Prostate gland (tissue), 2 donors: Measurements from ENCODE around the gene DSN1. TPM values are rescaled to one million over a fixed set of nuclear protein-coding genes. Genes with fewer than 3 reads are reported as not detected.

ENCODE experiments used
- DNase-seq: peaks from one replicate; pipeline ENCODE4 v3.0.0-alpha.2; 2019; ENCODE audit warnings: low spot score
- H3K27ac ChIP-seq, 2 donors: fragments of 200-600 bp; sonication (generic); 2 replicates each; pipeline ENCODE4 v1.5.1; 2017 to 2019
- H3K27me3 ChIP-seq: fragments of 200-600 bp; sonication (generic); replicated peaks from 2 replicates; pipeline ENCODE4 v1.5.1; 2019; ENCODE audit not compliant: insufficient read depth
- H3K36me3 ChIP-seq, 2 donors: fragments of 200-600 bp; sonication (generic); 1 replicate in 1 of 2; 2 replicates in 1 of 2; pipeline versions ENCODE4 v1.5.1 to v1.8.1; 2017 to 2019
- H3K4me1 ChIP-seq: fragments of 200-600 bp; sonication (generic); replicated peaks from 2 replicates; pipeline ENCODE4 v1.5.1; 2019
- H3K4me3 ChIP-seq, 2 donors: fragments of 200-600 bp; sonication (generic); 2 replicates each; pipeline ENCODE4 v1.5.1; 2017 to 2019
- H3K9me3 ChIP-seq: fragments of 200-600 bp; sonication (generic); 2 replicates; pipeline ENCODE4 v1.5.1; 2017
- CTCF ChIP-seq, 4 experiments: fragments of 200-600 bp in 2 of 4; fragments of 450-650 bp in 2 of 4; sonication (generic) in 2 of 4; IDR thresholded peaks; 1 replicate in 3 of 4; 2 replicates in 1 of 4; pipeline ENCODE4 v1.5.1; 2016 to 2019; ENCODE audit warnings: antibody characterized with exemption in 4 of 4, mild to moderate bottlenecking in 2 of 4, moderate library complexity in 2 of 4
- POLR2A ChIP-seq: fragments of 450-650 bp; IDR thresholded peaks from one replicate; pipeline ENCODE4 v1.6.1; 2016; ENCODE audit warnings: antibody characterized with exemption, mild to moderate bottlenecking
- POLR2AphosphoS5 ChIP-seq: sonication (generic); formaldehyde crosslinking; IDR thresholded peaks from one replicate; pipeline ENCODE4 v1.6.1; 2017; ENCODE audit warnings: antibody characterized with exemption
- WGBS: methylation state at CpG from one replicate; pipeline ENCODE4 v1.1.5; 2018; 5-methylcytosine and 5-hydroxymethylcytosine counted together
- intact Hi-C: fragments of 100-400 bp; cut with DNase I; formaldehyde crosslinking; loops from one replicate; pipeline ENCODE4 v1.14.2; 2022
- total RNA-seq, 2 donors: library from RNA; depleted of rRNA; stranded (reverse); fragments of >200 nt; gene quantifications; one replicate each; pipeline ENCODE4 v1.1.0, GENCODE V29; 2016

DSN1 gene
- total RNA-seq, 2 donors from 2014 or later: 13.0 to 17.1 TPM

GRCh38 chr20:36779656-36780025, 6.1 kb upstream of the DSN1 start:
- WGBS: 67% methylated on average over 6 of the region's 6 CpGs
- H3K4me1 ChIP-seq: peaks cover 8% of the 10 kb centered on the region
- H3K27ac ChIP-seq: no peak overlapping the region
- H3K4me3 ChIP-seq: no peak overlapping the region
- H3K36me3 ChIP-seq: no peaks in the 10 kb centered on the region
- intact Hi-C loops: no loop called here
- no peaks in the 10 kb centered on the region for H3K27me3 ChIP-seq
- DNase-seq: no peak
- H3K9me3 ChIP-seq: no peaks in the 10 kb centered on the region
- TF ChIP-seq POLR2AphosphoS5 (no peak), CTCF (IDR thresholded peaks at IDR 0.05) (no peak), POLR2A (no peak)

- intact Hi-C loops: no loop called here
- DNase-seq: no peak
- H3K4me1 ChIP-seq: peaks cover 8% of the 10 kb centered on the region
- 65% methylated on average over 3 of the region's 3 CpGs for WGBS
- no peak overlapping the region for H3K27ac ChIP-seq
- TF ChIP-seq CTCF (IDR thresholded peaks at IDR 0.05) (no peak), POLR2AphosphoS5 (no peak), POLR2A (no peak)
- H3K4me3 ChIP-seq: no peak overlapping the region
- H3K36me3 ChIP-seq: no peaks in the 10 kb centered on the region
- H3K9me3 ChIP-seq: no peaks in the 10 kb centered on the region
- H3K27me3 ChIP-seq: no peaks in the 10 kb centered on the region
Measured at GRCh38 chr20:36778831-36779655, 5.5 kb upstream of the DSN1 start.

GRCh38 chr20:36777576-36777975, 4.0 kb upstream of the DSN1 start:
- Histone ChIP-seq H3K27ac (no peak overlapping the region), H3K9me3 (no peaks in the 10 kb centered on the region), H3K4me1 (peaks cover 8% of the 10 kb centered on the region), H3K4me3 (no peak overlapping the region), H3K36me3 (no peaks in the 10 kb centered on the region), H3K27me3 (no peaks in the 10 kb centered on the region)
- TF ChIP-seq POLR2AphosphoS5 (no peak), CTCF (IDR thresholded peaks at IDR 0.05) (no peak), POLR2A (no peak)
- WGBS: 49% methylated on average over 3 of the region's 3 CpGs
- intact Hi-C loops: no loop called here
- no peak for DNase-seq

- Histone ChIP-seq H3K27me3 (no peaks in the 10 kb centered on the region), H3K4me3 (no peak overlapping the region), H3K27ac (no peak overlapping the region), H3K36me3 (no peaks in the 10 kb centered on the region), H3K9me3 (no peaks in the 10 kb centered on the region), H3K4me1 (peaks cover 8% of the 10 kb centered on the region)
- no peak for DNase-seq
- TF ChIP-seq POLR2AphosphoS5: no peak
- TF ChIP-seq POLR2A: no peak
- TF ChIP-seq CTCF (IDR thresholded peaks at IDR 0.05): no peak
- intact Hi-C loops: no loop called here
- 26% methylated on average over 3 of the region's 3 CpGs for WGBS
Measured at GRCh38 chr20:36777167-36777566, 3.6 kb upstream of the DSN1 start.

GRCh38 chr20:36775826-36776225, 2.3 kb upstream of the DSN1 start:
- WGBS: 83% methylated on average over 3 of the region's 3 CpGs
- intact Hi-C loops: no loop called here

More at GRCh38 chr20:36775826-36776225, 2.3 kb upstream of the DSN1 start:
- DNase-seq: no peak
- H3K36me3 ChIP-seq: no peaks in the 10 kb centered on the region
- TF ChIP-seq POLR2AphosphoS5 (no peak), CTCF (IDR thresholded peaks at IDR 0.05) (no peak), POLR2A (no peak)
- H3K9me3 ChIP-seq: no peaks in the 10 kb centered on the region
- H3K4me3 ChIP-seq: no peak overlapping the region
- no peak overlapping the region for H3K27ac ChIP-seq
- peaks cover 8% of the 10 kb centered on the region for H3K4me1 ChIP-seq
- no peaks in the 10 kb centered on the region for H3K27me3 ChIP-seq
